Neural crest cell (in vitro differentiated cells): ENCODE results near the gene SLC13A2. TPM values are rescaled to one million over a fixed set of nuclear protein-coding genes. Genes with fewer than 3 reads are reported as not detected.

ENCODE experiments used
- DNase-seq: peaks from one replicate; pipeline ENCODE4 v3.0.0; 2021; ENCODE audit warnings: low read depth, mixed read lengths, low spot score
- H3K27ac Mint-ChIP-seq: one replicate; pipeline ENCODE4 v1.8.0; 2021; ENCODE audit warnings: mild to moderate bottlenecking, mixed read lengths; ENCODE audit not compliant: unreplicated experiment
- H3K27me3 Mint-ChIP-seq: 2 replicates; pipeline ENCODE4 v1.8.0; 2021; ENCODE audit warnings: low read depth, mild to moderate bottlenecking, mixed read lengths
- H3K36me3 Mint-ChIP-seq: 2 replicates; pipeline ENCODE4 v1.8.0; 2021; ENCODE audit warnings: low read depth, mild to moderate bottlenecking, mixed read lengths
- H3K4me1 Mint-ChIP-seq: 2 replicates; pipeline ENCODE4 v1.8.0; 2021; ENCODE audit warnings: mixed read lengths
- H3K4me3 Mint-ChIP-seq: one replicate; pipeline ENCODE4 v1.8.0; 2021; ENCODE audit warnings: mild to moderate bottlenecking, mixed read lengths
- H3K9me3 Mint-ChIP-seq: 2 replicates; pipeline ENCODE4 v1.8.0; 2021; ENCODE audit warnings: mixed read lengths
- CTCF ChIP-seq: fragments of 200-600 bp; sonication (generic); conservative IDR thresholded peaks from 2 replicates; pipeline ENCODE4 v1.5.0; 2021; ENCODE audit warnings: antibody characterized with exemption, mild to moderate bottlenecking
- total RNA-seq: library from RNA; stranded (reverse); gene quantifications from 2 replicates; pipeline ENCODE4 v1.2.1, GENCODE V29; 2021

Gene SLC13A2
- total RNA-seq, 1 donor from 2014 or later, result not detected

GRCh38 chr17:28469376-28469775 is 4.1 kb upstream of the SLC13A2 start:
- Mint-ChIP-seq H3K9me3 (no peaks in the 10 kb centered on the region), H3K4me1 (no peaks in the 10 kb centered on the region), H3K27me3 (peaks cover 21% of the 10 kb centered on the region), H3K27ac (no peak overlapping the region), H3K4me3 (no peak overlapping the region), H3K36me3 (no peaks in the 10 kb centered on the region)
- no peak for DNase-seq
- TF ChIP-seq CTCF, result no peak

DNA sequence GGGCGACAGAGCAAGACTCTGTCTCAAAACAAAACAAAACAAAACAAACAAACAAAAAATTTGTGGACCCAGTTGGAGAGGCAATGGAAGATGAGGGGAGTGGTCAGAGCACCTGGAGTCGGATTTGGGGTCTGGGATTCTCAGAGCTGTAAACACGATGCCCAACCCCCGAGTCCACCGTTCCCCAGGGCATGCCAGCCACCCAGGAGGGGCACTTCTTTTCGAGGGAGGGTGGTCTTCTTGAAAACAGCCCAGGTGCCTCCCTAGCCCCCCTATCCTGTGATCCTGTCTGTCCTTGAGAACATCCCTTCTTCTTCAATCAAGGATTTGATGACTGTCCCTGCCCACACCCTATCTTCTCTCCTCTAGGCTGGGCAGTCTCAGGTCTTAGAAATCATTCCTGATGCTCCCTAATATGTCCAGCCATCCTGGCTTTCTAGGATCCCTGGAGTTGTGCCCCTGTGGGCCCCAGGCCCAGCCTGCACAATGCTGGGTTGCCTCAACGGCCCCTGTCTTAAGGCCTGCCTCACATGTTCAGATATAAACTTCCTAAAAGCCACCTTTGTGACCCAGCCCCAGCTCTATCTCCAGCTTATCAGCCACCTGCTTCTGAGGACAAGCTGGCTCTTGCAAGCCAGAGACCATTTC is 3.1 kb upstream of the SLC13A2 start:
- no peak overlapping the region for H3K4me3 Mint-ChIP-seq
- DNase-seq, result no peak
- H3K36me3 Mint-ChIP-seq, result no peaks in the 10 kb centered on the region
- H3K4me1 Mint-ChIP-seq, result no peaks in the 10 kb centered on the region
- peaks cover 17% of the 10 kb centered on the region for H3K27me3 Mint-ChIP-seq
- no peaks in the 10 kb centered on the region for H3K9me3 Mint-ChIP-seq
- H3K27ac Mint-ChIP-seq, result no peak overlapping the region
- no peak for TF ChIP-seq CTCF

DNA sequence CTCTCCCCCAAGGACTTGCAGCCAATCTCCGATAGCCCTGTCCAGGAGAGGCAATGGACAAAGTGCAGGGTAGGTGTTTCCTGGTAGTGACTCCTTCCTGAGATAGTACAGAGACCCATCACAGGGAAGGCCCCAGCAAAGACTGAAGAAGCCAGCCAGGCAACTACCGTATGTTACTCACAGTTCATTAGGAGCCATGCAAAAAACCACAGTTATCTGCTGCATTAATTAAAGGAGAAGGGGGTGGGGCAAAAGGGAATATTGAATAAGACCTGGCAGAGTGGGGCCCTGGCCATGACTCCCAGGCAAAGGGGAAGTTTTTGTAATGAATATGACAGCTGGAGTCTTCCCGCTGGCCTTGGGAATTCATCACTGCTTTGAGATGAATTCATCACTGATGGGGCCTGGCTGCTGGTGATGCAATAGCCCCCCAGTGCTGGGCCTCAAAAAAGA is 2.5 kb upstream of the SLC13A2 start:
- Mint-ChIP-seq H3K27me3 (peaks cover 16% of the 10 kb centered on the region), H3K27ac (no peak overlapping the region), H3K4me3 (no peak overlapping the region), H3K4me1 (no peaks in the 10 kb centered on the region), H3K9me3 (no peaks in the 10 kb centered on the region), H3K36me3 (no peaks in the 10 kb centered on the region)
- TF ChIP-seq CTCF, result no peak
- no peak for DNase-seq

DNA sequence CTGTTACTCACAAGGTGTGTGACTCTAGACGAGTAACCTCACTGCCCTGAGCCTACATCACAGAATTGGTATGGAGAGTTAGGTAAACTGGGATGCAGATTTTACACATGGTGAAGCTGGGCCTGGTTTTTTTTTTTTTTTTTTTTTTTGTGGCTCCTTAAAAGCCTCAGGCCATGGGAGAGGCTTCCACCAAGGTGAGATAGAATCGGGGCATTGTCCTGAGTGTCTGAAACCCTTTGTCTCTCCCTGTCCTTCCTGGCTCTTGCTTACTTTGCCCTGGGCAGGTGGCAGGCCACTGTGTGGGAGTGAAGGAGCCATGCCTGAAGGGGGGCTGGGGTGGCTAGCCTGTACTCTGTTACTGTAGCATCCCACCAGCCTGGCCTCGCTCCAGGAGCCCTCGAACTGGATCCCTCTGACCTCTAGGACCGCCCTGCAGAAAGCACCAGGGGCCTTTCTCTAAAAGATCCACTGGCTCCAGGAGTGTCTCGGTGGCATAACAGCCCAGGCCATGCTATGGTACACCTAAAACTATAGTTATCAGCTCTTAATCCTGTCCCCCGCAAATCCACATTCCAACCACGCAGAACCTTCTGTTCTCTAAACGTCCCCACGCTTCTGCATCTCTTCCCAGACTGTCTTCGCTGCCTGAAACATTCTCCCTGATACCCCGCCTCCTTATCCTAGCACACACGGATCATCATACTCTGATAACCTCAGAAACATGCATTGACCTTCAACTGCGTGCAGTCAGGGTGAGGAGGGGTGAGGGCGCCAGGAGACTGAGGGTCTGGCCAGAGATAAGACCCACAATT is 1.7 kb upstream of the SLC13A2 start:
- TF ChIP-seq CTCF, result no peak
- no peak overlapping the region for H3K27ac Mint-ChIP-seq
- H3K4me1 Mint-ChIP-seq, result no peaks in the 10 kb centered on the region
- DNase-seq, result no peak
- H3K9me3 Mint-ChIP-seq, result no peaks in the 10 kb centered on the region
- peaks cover 11% of the 10 kb centered on the region for H3K27me3 Mint-ChIP-seq
- no peak overlapping the region for H3K4me3 Mint-ChIP-seq
- no peaks in the 10 kb centered on the region for H3K36me3 Mint-ChIP-seq

- no peak overlapping the region for H3K4me3 Mint-ChIP-seq
- H3K27me3 Mint-ChIP-seq, result peaks cover 7% of the 10 kb centered on the region
- DNase-seq, result no peak
- H3K9me3 Mint-ChIP-seq, result no peaks in the 10 kb centered on the region
- TF ChIP-seq CTCF, result no peak
- no peak overlapping the region for H3K27ac Mint-ChIP-seq
- H3K36me3 Mint-ChIP-seq, result no peaks in the 10 kb centered on the region
- no peaks in the 10 kb centered on the region for H3K4me1 Mint-ChIP-seq
Observed at GRCh38 chr17:28472871-28473497, 460 bp upstream of the SLC13A2 start.
